ENCODE results near the gene CERS6.

- TF ChIP-seq CTCF (IDR thresholded peaks at IDR 0.05): no peak
- no peak for TF ChIP-seq POLR2A (IDR thresholded peaks at IDR 0.05)
Observed at GRCh38 chr2:168713325-168713724, 257.3 kb downstream of the CERS6 start.

Measured in thyroid gland (tissue), 4 donors.